Activated CD8-positive, alpha-beta memory T cell treated with anti-CD3 and anti-CD28 coated beads, Interleukin-2, amount 50 U/mL, for 24 hours (primary cell): Measurements from ENCODE around the gene ATP12A.
"Not testable (repeated sequence)": the region's sequence is repeated elsewhere in the genome, so short reads cannot be mapped to it uniquely, and the experiment has no call there.

Experiments used
- DNase-seq: peaks from one replicate; pipeline ENCODE4 v3.0.0-alpha.2; 2020; ENCODE audit errors: extremely low read depth

Gene ATP12A

DNA sequence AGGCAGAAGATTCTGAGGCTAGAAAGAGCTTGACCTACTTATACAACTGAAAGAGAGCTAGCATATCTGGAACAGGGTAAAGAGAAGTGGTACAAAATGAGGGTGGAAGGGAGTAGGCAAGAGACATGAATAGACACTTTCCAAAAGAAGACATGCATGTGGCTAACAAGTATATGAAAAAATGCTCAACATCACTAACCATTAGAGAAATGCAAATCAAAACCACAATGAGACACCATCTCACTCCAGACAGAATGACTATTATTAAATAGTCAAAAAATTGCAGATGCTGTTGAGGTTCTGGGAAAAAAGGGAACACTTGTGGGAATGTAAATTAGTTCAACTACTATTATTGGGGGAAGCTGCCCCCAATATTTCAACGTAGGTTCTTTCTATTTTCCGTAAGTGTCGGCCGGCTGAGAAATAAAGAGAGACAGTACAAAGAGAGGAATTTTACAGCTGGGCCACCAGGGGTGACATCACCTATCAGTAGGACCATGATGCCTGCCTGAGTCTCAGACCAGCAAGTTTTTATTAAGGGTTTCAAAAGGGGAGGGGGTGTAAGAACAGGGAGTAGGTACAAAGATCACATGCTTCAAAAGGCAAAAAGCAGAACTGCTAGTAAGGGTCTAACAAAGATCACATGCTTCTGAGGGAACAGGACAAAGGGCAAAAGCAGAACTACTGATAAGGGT, 50.8 kb downstream of the ATP12A start:
- not testable (repeated sequence) for DNase-seq

DNA sequence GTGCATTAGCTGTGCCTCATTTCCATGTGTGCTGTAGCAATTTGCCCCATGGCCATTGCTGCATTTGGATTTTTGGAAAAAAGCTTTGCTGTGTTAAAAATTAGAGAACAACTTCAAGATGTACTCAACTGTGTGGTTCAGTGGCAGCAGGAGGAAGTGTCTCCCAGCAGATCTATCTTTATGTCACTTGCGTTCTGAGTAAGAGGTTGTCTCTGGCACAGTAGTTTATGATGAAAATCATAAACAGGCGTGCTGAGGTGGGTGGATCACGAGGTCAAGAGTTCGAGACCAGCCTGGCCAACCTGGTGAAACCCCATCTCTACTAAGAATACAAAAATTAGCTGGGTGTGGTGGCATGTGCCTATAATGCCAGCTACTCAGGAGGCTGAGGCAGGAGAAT, 54.7 kb downstream of the ATP12A start:
- DNase-seq, result no peak

GRCh38 chr13:24737042-24737441, 56.8 kb downstream of the ATP12A start:
- no peak for DNase-seq

- DNase-seq, result no peak
Observed at GRCh38 chr13:24738366-24738847, 58.2 kb downstream of the ATP12A start.

- DNase-seq, result no peak
Observed at GRCh38 chr13:24740014-24740890, 60.0 kb downstream of the ATP12A start.

GRCh38 chr13:24741016-24741662, 60.9 kb downstream of the ATP12A start:
- DNase-seq, result no peak

DNA sequence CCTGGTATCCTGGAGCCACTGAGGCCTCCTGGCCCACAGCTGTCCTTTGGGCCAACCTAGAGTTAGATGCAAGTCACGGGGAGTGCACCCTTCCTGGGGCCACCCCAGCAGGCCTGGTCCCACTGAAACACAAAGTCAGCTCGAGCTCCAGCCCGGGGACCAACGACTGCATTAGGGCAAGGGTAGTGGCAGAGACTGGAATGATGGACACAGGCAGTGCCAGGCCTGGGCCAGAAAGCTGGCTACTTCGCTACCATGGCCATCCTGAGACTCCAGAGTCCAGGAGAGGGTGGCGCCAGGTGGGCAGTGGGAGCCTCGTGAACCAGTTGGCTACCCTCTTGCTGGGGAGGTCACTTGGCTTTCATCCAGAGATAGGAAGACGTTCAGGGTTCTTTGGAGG, 61.6 kb downstream of the ATP12A start:
- no peak for DNase-seq

DNA sequence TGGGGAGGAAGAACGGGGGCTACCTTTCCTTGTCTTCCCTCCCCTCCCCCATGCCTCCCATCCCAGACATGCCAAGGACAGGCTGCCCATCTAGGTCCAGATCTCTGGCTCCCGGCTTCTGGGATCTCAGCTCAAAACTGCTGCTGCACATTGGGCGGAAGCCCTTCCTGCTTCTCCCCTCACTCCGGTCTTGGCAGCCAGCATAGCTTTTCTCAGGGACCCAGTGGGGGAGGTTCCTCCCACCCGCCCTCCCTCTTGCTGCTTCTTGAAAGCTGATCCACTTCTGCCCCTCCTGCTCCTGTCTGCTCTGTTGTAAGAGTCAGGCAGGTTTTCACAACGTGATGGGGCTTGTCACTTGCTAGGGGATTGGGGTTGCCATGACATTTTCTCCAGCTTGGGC, 62.1 kb downstream of the ATP12A start:
- no peak for DNase-seq

DNA sequence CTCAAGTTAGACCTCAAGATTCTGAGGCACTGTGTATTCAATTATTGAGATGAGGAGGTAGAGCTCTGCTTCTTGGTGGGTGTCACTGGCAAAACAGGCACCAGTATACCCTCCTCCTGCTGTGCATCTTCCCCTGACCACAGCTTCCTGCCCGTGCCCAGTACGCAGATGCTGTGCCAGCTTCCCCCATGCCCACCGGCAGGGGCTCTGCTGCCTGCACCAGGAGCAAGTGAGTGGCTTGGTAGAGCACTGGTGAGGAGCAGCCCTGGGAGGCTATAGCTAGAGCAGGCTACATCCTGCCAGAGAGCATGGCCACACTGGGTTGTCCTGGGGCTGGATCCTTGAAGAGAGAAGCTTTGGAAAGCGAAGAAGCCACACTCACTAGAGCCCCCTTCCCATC, 62.8 kb downstream of the ATP12A start:
- no peak for DNase-seq

DNA sequence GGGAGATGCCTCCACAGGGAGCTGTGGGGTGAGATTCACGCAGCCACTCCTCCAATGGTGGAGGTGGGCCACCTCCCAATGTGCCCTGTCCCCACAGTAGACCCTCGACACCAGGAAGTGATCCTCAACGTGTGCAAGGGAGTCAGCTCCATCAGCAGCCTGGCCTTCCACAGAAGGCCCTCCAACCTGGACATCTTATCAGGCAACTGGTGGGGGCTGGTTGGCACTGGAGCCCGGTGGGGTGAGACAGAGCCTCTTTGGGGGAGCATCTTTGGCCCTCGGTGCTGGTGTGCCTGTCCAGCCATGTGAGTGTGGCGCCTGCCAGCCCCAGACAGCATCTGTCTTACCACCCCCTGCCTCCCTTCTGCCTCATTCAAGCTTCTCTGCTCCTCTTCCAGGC, 64.0 kb downstream of the ATP12A start:
- no peak for DNase-seq

- DNase-seq, result no peak
Observed at GRCh38 chr13:24745516-24745860, 65.3 kb downstream of the ATP12A start.

DNA sequence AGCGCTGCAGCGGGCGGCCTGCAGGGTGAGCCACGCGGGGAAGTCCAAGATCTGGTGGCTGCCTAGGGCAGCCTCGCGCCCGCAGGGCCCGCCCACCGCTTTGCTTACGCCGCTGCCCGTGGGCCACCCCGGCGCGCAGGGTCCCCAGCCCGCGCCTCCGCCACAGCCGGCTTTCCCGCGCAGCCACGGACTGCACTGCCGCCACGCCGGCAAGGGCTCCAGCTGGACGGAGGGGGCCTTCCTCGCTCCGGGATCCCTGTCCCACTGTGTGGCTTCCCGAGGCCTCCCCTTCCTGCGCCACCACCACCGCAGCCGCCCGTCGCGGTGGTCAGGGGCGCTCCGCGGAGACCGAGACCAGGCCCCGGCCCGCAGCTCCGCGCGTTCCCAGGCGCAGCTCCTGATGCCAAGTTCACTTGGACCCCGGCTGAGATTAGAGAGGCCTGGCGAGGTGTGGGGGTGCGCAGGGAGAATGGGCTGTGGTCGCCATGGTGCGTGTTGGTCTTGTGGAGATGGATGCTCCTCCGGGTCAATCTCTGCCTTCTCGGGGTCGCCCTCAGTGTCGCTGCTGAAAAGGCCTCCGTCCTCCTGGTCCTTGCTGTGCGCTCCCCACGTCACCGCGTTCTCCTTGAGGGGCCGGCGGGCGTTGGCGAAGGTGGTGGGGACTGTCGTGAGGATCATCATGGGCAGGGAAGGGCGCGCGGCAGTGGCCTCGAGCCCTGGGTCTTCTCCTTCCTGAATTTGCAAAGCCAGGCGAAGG, 65.8 kb downstream of the ATP12A start:
- DNase-seq, result no peak

DNA sequence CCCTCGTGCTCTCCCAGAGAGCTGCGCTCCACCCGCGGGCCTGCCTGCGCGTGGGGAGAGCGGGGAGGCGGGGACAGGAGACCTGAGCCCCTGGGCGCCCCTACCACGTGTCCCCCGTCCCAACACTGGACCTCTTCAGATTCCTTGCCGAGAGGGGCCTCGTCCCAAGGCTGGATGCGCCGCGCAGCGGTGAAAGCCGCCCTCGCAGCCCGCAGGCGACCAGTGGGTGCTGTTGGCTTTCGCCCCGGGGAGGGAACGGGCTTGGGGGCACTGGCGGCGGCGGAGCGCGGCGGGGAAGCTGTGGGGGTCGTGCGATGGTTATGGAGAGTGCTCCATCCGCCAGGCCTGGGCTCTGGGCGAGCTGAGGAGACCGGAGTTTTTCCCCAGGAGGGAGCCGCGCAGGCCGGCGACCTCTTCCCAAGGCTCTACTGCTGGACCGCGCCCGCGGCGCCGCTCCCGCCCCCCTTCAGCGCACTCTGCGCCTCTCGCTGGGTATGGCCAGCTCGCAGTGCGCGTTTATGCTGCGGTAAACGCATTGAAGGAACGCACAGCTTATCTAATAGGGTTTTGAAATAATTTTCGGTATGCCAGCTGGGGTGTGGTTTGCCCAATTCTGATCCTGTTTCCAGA, 66.5 kb downstream of the ATP12A start:
- no peak for DNase-seq

GRCh38 chr13:24747248-24748060, 67.2 kb downstream of the ATP12A start:
- DNase-seq, result no peak

DNA sequence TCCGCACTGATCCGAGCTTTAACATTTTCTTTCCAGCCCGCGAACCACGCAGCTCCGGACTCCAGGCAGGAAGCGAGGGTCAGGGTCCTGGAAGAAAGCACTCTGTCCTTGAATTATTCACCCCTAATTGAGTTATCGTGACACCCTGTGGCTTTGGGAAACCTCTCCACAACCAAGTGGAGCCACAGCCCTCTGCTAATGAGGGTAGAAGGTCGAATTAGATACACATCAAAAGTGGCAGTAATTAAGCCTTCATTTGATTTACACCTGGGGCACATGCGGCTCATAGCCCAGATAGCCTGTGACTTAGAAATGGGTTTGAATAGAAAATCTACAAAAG, 67.8 kb downstream of the ATP12A start:
- no peak for DNase-seq

- no peak for DNase-seq
Observed at GRCh38 chr13:24759197-24759596, 79.0 kb downstream of the ATP12A start.
